CD4-positive, alpha-beta T cell treated with Interleukin-12 subunit alpha and Interleukin-12 subunit beta, for 1 hour (primary cell): Measurements from ENCODE around the gene FDPS.
"Not testable (repeated sequence)": the region's sequence is repeated elsewhere in the genome, so short reads cannot be mapped to it uniquely, and the experiment has no call there.

Source experiments
- DNase-seq: peaks from one replicate; pipeline ENCODE4 v3.0.0-alpha.2; 2020

Gene FDPS

GRCh38 chr1:155286544-155286943, 22.1 kb upstream of the FDPS start:
- no peak for DNase-seq

- DNase-seq, result no peak
Observed at GRCh38 chr1:155287987-155288543, 20.6 kb upstream of the FDPS start.

- DNase-seq, result not testable (repeated sequence)
Observed at GRCh38 chr1:155291006-155291405, 17.7 kb upstream of the FDPS start.

- DNase-seq, result no peak
Observed at GRCh38 chr1:155293086-155293749, 15.4 kb upstream of the FDPS start.

- no peak for DNase-seq
Observed at GRCh38 chr1:155294520-155295182, 14.0 kb upstream of the FDPS start.

GRCh38 chr1:155295183-155295941, 13.3 kb upstream of the FDPS start:
- no peak for DNase-seq

GRCh38 chr1:155295942-155296267, 12.8 kb upstream of the FDPS start:
- DNase-seq, result no peak

GRCh38 chr1:155296661-155297060, 12.0 kb upstream of the FDPS start:
- no peak for DNase-seq

- no peak for DNase-seq
Observed at GRCh38 chr1:155297384-155297783, 11.3 kb upstream of the FDPS start.

GRCh38 chr1:155300024-155300423, 8.6 kb upstream of the FDPS start:
- no peak for DNase-seq

- DNase-seq, result no peak
Observed at GRCh38 chr1:155300553-155301329, 7.9 kb upstream of the FDPS start.

GRCh38 chr1:155301342-155301841, 7.3 kb upstream of the FDPS start, which contains the start of gene PKLR:
TSS of gene PKLR (minus strand) at chr1:155301438. CDS start at chr1:155301395, 43 bp downstream.
- DNase-seq, result no peak

GRCh38 chr1:155304558-155305063, 4.1 kb upstream of the FDPS start:
- DNase-seq, result no peak

GRCh38 chr1:155305881-155306391, 2.7 kb upstream of the FDPS start:
- no peak for DNase-seq

GRCh38 chr1:155307247-155307740, 1.4 kb upstream of the FDPS start:
- peak; percentile 31 for DNase-seq

- DNase-seq, result no peak
Observed at GRCh38 chr1:155309423-155310021, 856 bp downstream of the FDPS start.

- DNase-seq, result no peak
Observed at GRCh38 chr1:155313261-155313660, 4.6 kb downstream of the FDPS start.

GRCh38 chr1:155316922-155317321, 8.3 kb downstream of the FDPS start:
- DNase-seq, result no peak

- DNase-seq, result no peak
Observed at GRCh38 chr1:155318082-155318481, 9.4 kb downstream of the FDPS start.

GRCh38 chr1:155319536-155319935, 10.9 kb downstream of the FDPS start:
- DNase-seq, result no peak

GRCh38 chr1:155320252-155320651, 11.6 kb downstream of the FDPS start:
- no peak for DNase-seq
